Measurements from ENCODE around the gene CYSRT1. TPM values are rescaled to one million over a fixed set of nuclear protein-coding genes. Genes with fewer than 3 reads are reported as not detected.

The CYSRT1 gene
- total RNA-seq, 1 donor from 2014 or later: 2.1 TPM

DNA sequence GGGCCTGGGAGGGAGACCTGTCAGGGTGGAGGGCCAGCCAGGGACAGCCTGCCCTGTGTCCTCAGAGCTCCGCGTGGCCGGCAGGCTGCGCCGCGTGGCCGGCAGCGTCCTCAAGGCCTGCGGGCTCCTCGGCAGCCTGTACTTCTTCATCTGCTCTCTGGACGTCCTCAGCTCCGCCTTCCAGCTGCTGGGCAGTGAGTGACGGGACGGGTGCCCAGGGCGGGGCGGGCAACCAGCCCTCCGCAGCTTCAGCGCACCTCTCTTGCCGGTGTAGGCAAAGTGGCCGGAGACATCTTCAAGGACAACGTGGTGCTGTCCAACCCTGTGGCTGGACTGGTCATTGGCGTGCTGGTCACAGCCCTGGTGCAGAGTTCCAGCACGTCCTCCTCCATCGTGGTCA, 7.5 kb downstream of the CYSRT1 start:
- TF ChIP-seq, protein P1, sequence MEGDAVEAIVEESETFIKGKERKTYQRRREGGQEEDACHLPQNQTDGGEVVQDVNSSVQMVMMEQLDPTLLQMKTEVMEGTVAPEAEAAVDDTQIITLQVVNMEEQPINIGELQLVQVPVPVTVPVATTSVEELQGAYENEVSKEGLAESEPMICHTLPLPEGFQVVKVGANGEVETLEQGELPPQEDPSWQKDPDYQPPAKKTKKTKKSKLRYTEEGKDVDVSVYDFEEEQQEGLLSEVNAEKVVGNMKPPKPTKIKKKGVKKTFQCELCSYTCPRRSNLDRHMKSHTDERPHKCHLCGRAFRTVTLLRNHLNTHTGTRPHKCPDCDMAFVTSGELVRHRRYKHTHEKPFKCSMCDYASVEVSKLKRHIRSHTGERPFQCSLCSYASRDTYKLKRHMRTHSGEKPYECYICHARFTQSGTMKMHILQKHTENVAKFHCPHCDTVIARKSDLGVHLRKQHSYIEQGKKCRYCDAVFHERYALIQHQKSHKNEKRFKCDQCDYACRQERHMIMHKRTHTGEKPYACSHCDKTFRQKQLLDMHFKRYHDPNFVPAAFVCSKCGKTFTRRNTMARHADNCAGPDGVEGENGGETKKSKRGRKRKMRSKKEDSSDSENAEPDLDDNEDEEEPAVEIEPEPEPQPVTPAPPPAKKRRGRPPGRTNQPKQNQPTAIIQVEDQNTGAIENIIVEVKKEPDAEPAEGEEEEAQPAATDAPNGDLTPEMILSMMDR (IDR thresholded peaks at IDR 0.05; ENCODE audit: insufficient read depth, low read length, poor library complexity, severe bottlenecking): no peak
- no peaks in the 10 kb centered on the region for H3K36me3 ChIP-seq (ENCODE audit: control insufficient read depth, insufficient read depth, low read length)
- peaks cover 64% of the 10 kb centered on the region for H3K27me3 ChIP-seq (ENCODE audit: control insufficient read depth, insufficient read depth, low read length)
- DNase-seq (ENCODE audit: low read depth): no peak
- no peak overlapping the region for H3K4me3 ChIP-seq (ENCODE audit: low read depth, low read length)

DNA sequence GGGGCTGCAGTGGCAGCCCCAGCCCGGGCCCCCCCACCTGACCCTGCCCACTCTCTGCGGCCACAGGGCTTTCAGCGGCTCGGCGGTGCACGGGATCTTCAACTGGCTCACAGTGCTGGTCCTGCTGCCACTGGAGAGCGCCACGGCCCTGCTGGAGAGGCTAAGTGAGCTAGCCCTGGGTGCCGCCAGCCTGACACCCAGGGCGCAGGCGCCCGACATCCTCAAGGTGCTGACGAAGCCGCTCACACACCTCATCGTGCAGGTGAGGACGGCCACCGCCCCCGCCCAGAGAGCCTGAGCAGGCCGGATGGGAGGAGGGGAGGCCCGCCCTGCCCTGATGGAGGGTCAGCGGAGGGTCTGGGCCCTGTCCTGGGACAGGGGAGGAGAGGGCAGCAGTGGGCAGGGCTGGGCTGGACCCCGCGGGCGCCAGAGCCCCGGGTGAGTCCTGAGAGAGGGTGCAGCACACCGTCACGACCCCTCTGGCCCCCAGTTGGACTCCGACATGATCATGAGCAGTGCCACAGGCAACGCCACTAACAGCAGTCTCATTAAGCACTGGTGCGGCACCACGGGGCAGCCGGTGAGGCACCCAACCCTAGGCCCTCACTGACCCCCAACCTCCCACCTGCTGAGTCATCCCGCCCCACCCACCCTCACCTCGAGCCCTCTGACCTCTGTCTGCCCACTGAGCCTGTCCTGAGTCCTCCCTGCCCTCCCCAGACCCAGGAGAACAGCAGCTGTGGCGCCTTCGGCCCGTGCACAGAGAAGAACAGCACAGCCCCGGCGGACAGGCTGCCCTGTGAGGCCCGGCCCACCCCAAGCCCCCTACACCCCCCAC, 8.4 kb downstream of the CYSRT1 start:
- TF ChIP-seq, protein P1 (IDR thresholded peaks at IDR 0.05; ENCODE audit: insufficient read depth, low read length, poor library complexity, severe bottlenecking): no peak

DNA sequence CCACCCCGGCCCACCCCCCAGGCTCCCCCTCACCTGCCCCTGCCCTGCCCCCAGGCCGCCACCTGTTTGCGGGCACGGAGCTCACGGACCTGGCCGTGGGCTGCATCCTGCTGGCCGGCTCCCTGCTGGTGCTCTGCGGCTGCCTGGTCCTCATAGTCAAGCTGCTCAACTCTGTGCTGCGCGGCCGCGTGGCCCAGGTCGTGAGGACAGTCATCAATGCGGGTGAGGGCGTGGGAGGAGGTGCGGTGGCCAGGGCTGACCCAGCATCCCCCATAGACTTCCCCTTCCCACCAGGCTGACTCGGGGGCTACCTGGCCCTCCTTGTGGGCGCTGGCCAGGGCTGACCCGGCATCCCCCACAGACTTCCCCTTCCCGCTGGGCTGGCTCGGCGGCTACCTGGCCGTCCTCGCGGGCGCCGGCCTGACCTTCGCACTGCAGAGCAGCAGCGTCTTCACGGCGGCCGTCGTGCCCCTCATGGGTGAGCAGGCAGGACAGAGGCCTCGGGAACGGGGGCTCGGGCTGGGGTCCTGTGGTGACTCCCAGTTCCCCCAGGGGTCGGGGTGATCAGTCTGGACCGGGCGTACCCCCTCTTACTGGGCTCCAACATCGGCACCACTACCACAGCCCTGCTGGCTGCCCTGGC, 9.2 kb downstream of the CYSRT1 start:
- Histone ChIP-seq H3K27me3 (ENCODE audit: control insufficient read depth, insufficient read depth, low read length) (peaks cover 52% of the 10 kb centered on the region), H3K36me3 (ENCODE audit: control insufficient read depth, insufficient read depth, low read length) (no peaks in the 10 kb centered on the region), H3K4me3 (ENCODE audit: low read depth, low read length) (no peak overlapping the region)
- DNase-seq (ENCODE audit: low read depth): no peak
- TF ChIP-seq, protein P1 (IDR thresholded peaks at IDR 0.05; ENCODE audit: insufficient read depth, low read length, poor library complexity, severe bottlenecking): no peak

More for the DNA sequence above, 8.4 kb downstream of the CYSRT1 start:
- peaks cover 60% of the 10 kb centered on the region for H3K27me3 ChIP-seq (ENCODE audit: control insufficient read depth, insufficient read depth, low read length)
- no peak for DNase-seq (ENCODE audit: low read depth)
- H3K36me3 ChIP-seq (ENCODE audit: control insufficient read depth, insufficient read depth, low read length): no peaks in the 10 kb centered on the region
- H3K4me3 ChIP-seq (ENCODE audit: low read depth, low read length): no peak overlapping the region

DNA sequence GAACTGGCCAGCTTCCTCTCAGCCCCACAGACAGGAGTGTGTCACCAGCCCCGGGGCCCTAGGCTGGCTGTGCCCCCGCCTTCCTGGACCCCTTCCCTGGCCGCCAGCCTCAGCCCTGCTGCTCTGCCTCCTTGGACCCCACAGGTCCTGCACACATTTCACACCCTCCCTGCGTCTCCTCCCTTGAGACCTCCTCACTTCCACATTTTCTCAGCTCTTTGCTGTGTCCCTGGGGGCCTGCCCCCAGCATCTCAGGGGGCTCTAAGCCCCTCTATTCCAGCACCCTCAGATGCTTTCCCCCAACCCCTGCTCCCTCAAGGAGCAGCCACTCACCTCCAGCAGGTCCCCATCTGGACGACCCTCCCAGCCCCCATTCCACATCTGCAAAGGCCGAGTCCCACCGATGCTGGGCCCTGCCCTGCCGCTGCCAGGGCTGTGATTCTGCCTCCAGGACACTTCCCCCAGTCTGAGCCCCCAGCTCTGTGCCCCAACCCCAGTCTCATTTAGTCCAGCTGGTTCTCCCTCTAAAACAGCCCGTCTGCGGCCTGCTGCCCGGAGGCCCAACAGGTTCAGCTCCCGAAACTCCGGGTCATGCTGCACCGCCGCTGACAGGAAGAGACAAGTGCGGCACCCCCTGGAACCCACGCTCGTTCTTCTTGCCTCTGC, 9.9 kb downstream of the CYSRT1 start:
- TF ChIP-seq, protein P1 (IDR thresholded peaks at IDR 0.05; ENCODE audit: insufficient read depth, low read length, poor library complexity, severe bottlenecking): no peak
- Histone ChIP-seq H3K4me3 (ENCODE audit: low read depth, low read length) (no peak overlapping the region), H3K36me3 (ENCODE audit: control insufficient read depth, insufficient read depth, low read length) (no peaks in the 10 kb centered on the region), H3K27me3 (ENCODE audit: control insufficient read depth, insufficient read depth, low read length) (peaks cover 46% of the 10 kb centered on the region)
- no peak for DNase-seq (ENCODE audit: low read depth)

DNA sequence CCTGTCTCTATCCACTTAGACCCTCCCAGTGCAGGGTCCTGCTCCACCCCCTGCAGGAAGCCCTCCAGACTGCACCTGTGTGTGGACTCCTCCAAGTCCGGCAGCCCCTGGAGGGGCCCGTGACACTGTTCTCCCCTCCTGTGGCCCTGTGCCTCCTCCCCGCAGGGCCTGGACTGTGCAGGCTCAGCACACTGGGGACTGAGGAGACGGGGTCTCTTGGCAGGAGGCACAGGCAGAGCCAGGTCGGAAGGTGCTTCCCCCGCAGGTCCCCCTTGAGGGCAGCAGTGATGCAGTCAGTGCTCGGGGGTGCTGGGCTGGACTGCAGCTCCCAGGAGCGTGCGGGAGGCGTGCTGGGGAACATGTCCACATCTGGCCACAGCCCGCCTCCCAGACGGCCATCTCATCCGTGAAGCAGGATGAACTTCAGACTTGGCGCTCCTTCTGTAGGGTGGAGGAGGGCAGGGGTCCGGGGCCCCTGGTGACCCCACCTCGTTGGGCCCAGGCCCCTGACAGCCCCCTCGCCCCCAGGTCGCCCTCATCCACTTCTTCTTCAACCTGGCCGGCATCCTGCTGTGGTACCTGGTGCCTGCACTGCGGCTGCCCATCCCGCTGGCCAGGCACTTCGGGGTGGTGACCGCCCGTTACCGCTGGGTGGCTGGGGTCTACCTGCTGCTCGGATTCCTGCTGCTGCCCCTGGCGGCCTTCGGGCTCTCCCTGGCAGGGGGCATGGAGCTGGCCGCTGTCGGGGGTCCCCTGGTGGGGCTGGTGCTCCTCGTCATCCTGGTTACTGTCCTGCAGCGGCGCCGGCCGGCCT, 10.7 kb downstream of the CYSRT1 start:
- H3K27me3 ChIP-seq (ENCODE audit: control insufficient read depth, insufficient read depth, low read length): peaks cover 42% of the 10 kb centered on the region
- DNase-seq (ENCODE audit: low read depth): no peak
- TF ChIP-seq, protein P1 (IDR thresholded peaks at IDR 0.05; ENCODE audit: insufficient read depth, low read length, poor library complexity, severe bottlenecking): no peak
- H3K36me3 ChIP-seq (ENCODE audit: control insufficient read depth, insufficient read depth, low read length): no peaks in the 10 kb centered on the region
- no peak overlapping the region for H3K4me3 ChIP-seq (ENCODE audit: low read depth, low read length)

Measured in kidney epithelial cell (primary cell).